Right atrium auricular region (tissue), 2 donors: ENCODE results near the gene BORCS8. TPM values are rescaled to one million over a fixed set of nuclear protein-coding genes. Genes with fewer than 3 reads are reported as not detected.

Experiments
- DNase-seq: peaks from one replicate; pipeline ENCODE4 v3.0.0-alpha.2; 2019; ENCODE audit warnings: low spot score
- H3K27ac ChIP-seq, 2 donors: fragments of 200-600 bp; sonication (generic); 1 replicate in 1 of 2; 2 replicates in 1 of 2; pipeline ENCODE4 v1.5.1; 2016 to 2019
- H3K27me3 ChIP-seq, 2 donors: fragments of 200-600 bp; sonication (generic); one replicate each; pipeline versions ENCODE4 v1.5.1 to v1.6.0; 2017 to 2019
- H3K36me3 ChIP-seq: fragments of 200-600 bp; sonication (generic); one replicate; pipeline ENCODE4 v1.5.1; 2016
- H3K4me1 ChIP-seq, 2 donors: fragments of 200-600 bp; sonication (generic); one replicate each; pipeline versions ENCODE4 v1.5.1 to v1.6.0; 2017 to 2019
- H3K4me3 ChIP-seq, 2 donors: fragments of 200-600 bp; sonication (generic); 1 replicate in 1 of 2; 2 replicates in 1 of 2; pipeline ENCODE4 v1.5.1; 2017 to 2019; ENCODE audit warnings: mild to moderate bottlenecking in 1 of 2, moderate library complexity in 1 of 2
- H3K9me3 ChIP-seq, 2 donors: fragments of 200-600 bp; sonication (generic); one replicate each; pipeline ENCODE4 v1.5.1; 2019
- total RNA-seq, 2 donors: library from RNA; depleted of rRNA; stranded (reverse); fragments of >200 nt; gene quantifications; one replicate each; pipeline ENCODE4 v1.1.0, GENCODE V29; 2016
- TF ChIP-seq, protein P1 (sequence below), 2 donors: fragments of 200-600 bp; sonication (generic); IDR thresholded peaks; one replicate each; pipeline ENCODE4 v1.5.1; 2019; ENCODE audit warnings: antibody characterized with exemption in 2 of 2

BORCS8 gene
- total RNA-seq, 2 donors from 2014 or later: 16.5 to 20.0 TPM

DNA sequence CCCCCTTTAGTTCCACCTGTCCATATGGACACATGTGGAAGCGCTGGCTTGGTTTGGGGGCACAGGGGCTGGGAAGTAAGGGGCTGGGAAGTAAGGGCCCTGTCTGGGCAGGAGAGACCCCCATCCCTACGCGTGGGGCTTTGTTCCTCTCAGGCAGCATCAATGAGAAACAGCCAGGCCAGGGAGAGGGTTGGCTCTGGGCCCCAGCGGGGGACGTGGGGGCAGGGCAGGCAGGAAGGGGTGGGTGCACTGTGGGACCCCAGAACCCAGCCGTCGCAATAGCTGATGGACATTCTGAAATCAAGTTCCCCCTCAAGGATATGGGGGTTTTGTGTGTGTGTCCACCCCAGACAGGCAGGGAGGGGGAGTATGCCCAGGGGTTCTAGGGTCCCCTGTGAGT is 21.0 kb upstream of the BORCS8 start:
- H3K4me1 ChIP-seq: no peaks in the 10 kb centered on the region
- H3K27ac ChIP-seq: no peak overlapping the region
- no peak overlapping the region for H3K4me3 ChIP-seq
- no peaks in the 10 kb centered on the region for H3K36me3 ChIP-seq
- TF ChIP-seq, protein P1, sequence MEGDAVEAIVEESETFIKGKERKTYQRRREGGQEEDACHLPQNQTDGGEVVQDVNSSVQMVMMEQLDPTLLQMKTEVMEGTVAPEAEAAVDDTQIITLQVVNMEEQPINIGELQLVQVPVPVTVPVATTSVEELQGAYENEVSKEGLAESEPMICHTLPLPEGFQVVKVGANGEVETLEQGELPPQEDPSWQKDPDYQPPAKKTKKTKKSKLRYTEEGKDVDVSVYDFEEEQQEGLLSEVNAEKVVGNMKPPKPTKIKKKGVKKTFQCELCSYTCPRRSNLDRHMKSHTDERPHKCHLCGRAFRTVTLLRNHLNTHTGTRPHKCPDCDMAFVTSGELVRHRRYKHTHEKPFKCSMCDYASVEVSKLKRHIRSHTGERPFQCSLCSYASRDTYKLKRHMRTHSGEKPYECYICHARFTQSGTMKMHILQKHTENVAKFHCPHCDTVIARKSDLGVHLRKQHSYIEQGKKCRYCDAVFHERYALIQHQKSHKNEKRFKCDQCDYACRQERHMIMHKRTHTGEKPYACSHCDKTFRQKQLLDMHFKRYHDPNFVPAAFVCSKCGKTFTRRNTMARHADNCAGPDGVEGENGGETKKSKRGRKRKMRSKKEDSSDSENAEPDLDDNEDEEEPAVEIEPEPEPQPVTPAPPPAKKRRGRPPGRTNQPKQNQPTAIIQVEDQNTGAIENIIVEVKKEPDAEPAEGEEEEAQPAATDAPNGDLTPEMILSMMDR (IDR thresholded peaks at IDR 0.05): no peak
- H3K27me3 ChIP-seq: peaks cover 5 to 15% of the 10 kb centered on the region in 2 donors
- DNase-seq: no peak
- H3K9me3 ChIP-seq: no peaks in the 10 kb centered on the region

DNA sequence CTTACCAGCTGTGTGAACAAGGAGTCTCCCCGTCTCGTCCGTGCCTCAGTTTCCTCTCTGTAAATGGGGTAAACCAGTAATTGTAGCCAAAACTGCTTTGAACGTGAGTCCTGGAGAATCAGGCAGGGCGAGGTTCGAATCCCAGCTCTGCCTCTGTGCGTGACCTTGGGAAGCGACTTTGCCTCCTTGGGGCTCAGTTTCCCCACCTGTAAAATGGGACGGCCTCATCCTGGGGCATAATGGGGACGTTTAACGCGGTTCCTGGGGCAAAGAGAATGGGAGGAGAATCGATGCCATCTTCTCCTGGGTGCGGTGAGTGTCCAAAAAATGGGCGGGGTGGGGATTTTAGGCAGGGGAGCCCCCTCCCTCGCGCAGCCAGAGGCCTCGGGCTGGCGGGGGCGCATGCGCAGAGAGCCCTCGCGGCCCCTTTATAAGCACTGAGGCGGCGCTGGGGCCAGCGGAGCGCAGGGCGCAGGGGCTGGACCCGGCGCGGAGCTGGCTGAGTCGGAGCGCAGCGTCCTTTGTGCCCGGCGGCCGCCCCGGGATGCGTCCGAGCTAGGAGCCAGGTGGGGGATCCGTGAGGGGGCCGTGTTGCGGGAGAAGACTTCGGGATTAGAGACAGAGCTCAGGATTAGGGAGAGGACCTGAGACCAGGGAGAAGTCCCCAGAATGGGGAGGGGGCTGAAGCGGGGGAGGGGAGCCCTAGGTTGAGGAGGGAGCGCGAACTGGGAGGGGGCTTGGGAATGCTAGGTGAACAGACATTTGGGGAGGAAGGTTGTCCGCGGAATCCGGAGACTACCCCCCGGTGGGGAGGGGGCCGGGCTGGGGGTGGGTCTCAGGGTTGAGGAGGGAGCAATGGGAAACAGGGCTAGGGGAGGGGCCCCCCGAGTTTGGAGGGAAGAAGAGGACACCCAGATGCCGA is 19.8 kb upstream of the BORCS8 start, which contains the start of gene NCAN:
Gene NCAN, plus strand, starts transcription at position 460 of the 922 bp plus-strand sequence. CDS start 4,996 bp downstream, outside the sequence.
- no peak within 1 kb of the TSS for H3K27ac ChIP-seq
- H3K36me3 ChIP-seq: no peaks in the 10 kb centered on the region
- H3K4me3 ChIP-seq: no peak within 1 kb of the TSS
- no peak for DNase-seq
- peaks cover 5 to 15% of the 10 kb centered on the region in 2 donors for H3K27me3 ChIP-seq
- no peaks in the 10 kb centered on the region for H3K9me3 ChIP-seq
- no peaks in the 10 kb centered on the region for H3K4me1 ChIP-seq
- TF ChIP-seq, protein P1 (IDR thresholded peaks at IDR 0.05): no peak

DNA sequence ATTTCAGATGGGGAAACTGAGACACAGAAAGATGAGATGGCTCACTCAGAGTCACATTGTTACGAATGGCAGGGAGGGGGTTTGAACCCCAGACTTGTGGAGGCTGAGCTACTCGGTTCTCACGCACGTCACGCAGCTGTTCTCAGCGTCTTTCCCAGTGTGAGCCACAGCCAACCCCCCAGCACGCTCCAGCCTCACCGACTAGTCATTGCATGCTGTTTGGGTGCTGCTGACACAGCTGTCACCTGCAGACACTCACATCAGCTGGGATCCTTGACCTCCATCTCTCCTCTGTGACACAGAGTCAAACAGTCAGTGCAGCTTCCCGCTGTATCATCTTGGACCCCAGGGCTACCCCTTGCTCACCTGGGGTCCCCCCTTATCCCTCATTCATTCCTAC is 17.4 kb upstream of the BORCS8 start:
- Histone ChIP-seq H3K27me3 (peaks cover 5 to 15% of the 10 kb centered on the region in 2 donors), H3K9me3 (no peaks in the 10 kb centered on the region), H3K4me3 (no peak overlapping the region), H3K4me1 (no peaks in the 10 kb centered on the region), H3K36me3 (no peaks in the 10 kb centered on the region), H3K27ac (no peak overlapping the region)
- no peak for DNase-seq
- TF ChIP-seq, protein P1 (IDR thresholded peaks at IDR 0.05): no peak

DNA sequence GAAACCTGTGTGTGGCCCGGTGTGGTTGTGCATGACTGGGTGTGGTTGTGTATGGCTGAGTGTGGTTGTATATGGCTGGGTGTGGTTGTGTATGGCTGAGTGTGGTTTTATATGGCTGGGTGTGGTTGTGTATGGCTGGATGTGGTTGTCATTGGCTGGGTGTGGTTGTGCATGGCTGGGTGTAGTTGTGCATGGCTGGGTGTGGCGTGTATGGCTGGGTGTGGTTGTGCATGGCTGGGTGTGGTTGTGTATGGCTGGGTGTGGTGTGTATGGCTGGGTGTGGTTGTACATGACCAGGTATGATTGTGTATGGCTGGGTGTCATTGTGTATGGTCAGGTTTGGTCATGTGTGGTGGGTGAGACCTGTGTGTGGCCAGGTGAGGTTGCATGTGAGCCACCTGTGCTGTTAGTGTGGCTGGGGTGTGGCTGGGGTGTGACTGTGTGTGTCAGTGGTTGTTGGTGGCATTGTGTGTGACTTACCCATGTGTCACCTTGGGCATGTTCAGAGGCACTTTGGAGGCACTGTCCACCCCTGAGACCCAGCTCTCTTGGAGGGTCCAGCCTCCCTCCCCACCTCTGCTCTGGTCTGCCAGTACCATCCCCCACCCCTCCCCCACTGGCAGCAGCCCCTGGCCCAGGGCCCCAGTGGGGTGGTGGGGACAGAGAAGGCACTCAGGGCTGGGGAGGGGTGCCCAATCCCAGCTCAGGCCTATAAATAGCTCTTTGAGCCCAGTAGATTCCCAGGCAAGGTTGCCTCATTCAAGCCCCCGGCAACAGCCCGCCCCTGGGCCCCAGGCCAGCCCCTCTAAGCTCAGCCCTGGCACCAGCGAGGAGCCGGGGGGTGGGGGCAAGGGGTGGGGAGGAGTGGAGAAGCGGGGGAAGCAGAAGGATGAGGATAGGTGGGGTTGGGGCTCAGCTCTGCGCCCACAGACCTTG is 16.0 kb upstream of the BORCS8 start:
- Histone ChIP-seq H3K27me3 (peaks cover 5 to 14% of the 10 kb centered on the region in 2 donors), H3K4me1 (peaks cover 0 to 2% of the 10 kb centered on the region in 2 donors), H3K4me3 (no peak overlapping the region), H3K36me3 (no peaks in the 10 kb centered on the region), H3K9me3 (no peaks in the 10 kb centered on the region), H3K27ac (no peak overlapping the region)
- TF ChIP-seq, protein P1 (IDR thresholded peaks at IDR 0.05): no peak
- DNase-seq: no peak

DNA sequence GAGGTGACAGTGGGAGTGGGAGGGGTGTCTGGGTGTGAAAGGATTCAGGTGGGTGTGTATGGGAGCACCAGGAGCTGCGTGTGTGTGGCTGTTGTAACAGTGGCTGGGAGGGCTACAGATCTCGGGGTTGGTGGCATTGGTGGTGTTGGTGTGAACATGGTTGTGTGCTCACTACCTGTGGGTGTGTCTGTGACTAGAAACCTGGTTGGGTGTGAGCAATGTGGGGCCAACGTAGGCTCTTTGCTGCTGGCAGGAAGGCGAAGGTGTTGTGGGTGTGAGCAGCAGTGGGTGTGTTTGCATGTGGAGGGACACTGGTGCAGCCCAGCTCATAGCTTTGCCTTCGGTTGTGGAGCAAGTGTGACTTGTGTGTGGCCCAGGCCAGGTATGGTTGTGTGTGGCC is 15.0 kb upstream of the BORCS8 start:
- no peak for DNase-seq

More for the DNA sequence above, 15.0 kb upstream of the BORCS8 start:
- H3K9me3 ChIP-seq: no peaks in the 10 kb centered on the region
- H3K4me1 ChIP-seq: peaks cover 0 to 12% of the 10 kb centered on the region in 2 donors
- no peaks in the 10 kb centered on the region for H3K36me3 ChIP-seq
- TF ChIP-seq, protein P1 (IDR thresholded peaks at IDR 0.05): no peak
- no peak overlapping the region for H3K4me3 ChIP-seq
- H3K27me3 ChIP-seq: peaks cover 5 to 6% of the 10 kb centered on the region in 2 donors
- H3K27ac ChIP-seq: no peak overlapping the region
